ENCODE data around the gene TEX11.
"Not testable (repeated sequence)": the region's sequence is repeated elsewhere in the genome, so short reads cannot be mapped to it uniquely, and the experiment has no call there.

GRCh38 chrX:70711336-70711735, 197.2 kb downstream of the TEX11 start:
- TF ChIP-seq EZH2phosphoT487 (IDR thresholded peaks at IDR 0.05; ENCODE audit: borderline replicate concordance, low read length); CTCF (IDR thresholded peaks at IDR 0.05; ENCODE audit: low read depth, low read length, poor library complexity, severe bottlenecking): not testable (repeated sequence)

All from DOHH2 (cell line).